ENCODE results near the gene BAD. TPM values are rescaled to one million over a fixed set of nuclear protein-coding genes. Genes with fewer than 3 reads are reported as not detected.
A peak's percentile ranks its signal among the peaks of the same experiment; 100 is the strongest.

The BAD gene
- total and polyA plus RNA-seq, 2 of the 13 experiments (the other 11 are each of a cell fraction or from before 2014, with no cell fraction given), result 17.9 to 28.5 TPM

GRCh38 chr11:64317325-64317960, 33.0 kb upstream of the BAD start, which contains the start of gene TRMT112 (continued):
- TF ChIP-seq ZBTB40 (IDR thresholded peaks at IDR 0.05), result peak; percentile 94
- TF ChIP-seq ZBTB40 (CRISPR knock-in tag; IDR thresholded peaks at IDR 0.05), result no peak; the same call in 1 of the 2 replicates
- peak; percentile 67; the same call in 1 of the 2 replicates for TF ChIP-seq HNRNPL (IDR thresholded peaks at IDR 0.05; ENCODE audit: low read depth, low read length)
- TF ChIP-seq FLYWCH1 (CRISPR knock-in tag; IDR thresholded peaks at IDR 0.05), result peak; percentile 73; the same call in 1 of the 2 replicates
- peak; percentile 61; the same call in 1 of the 2 replicates for TF ChIP-seq ARID4A (CRISPR knock-in tag; IDR thresholded peaks at IDR 0.05; ENCODE audit: borderline replicate concordance)
- peak; percentile 43; the same call in 1 of the 2 replicates for TF ChIP-seq PITX1 (CRISPR knock-in tag; IDR thresholded peaks at IDR 0.05)
- peak; percentile 93 for TF ChIP-seq CREM (IDR thresholded peaks at IDR 0.05)
- TF ChIP-seq CREM (CRISPR knock-in tag; IDR thresholded peaks at IDR 0.05), result no peak
- TF ChIP-seq PAF1 (CRISPR knock-in tag; IDR thresholded peaks at IDR 0.05), result no peak
- peak; percentile 44 for TF ChIP-seq ZMYM4 (CRISPR knock-in tag; IDR thresholded peaks at IDR 0.05)
- peak; percentile 77; the same call in 1 of the 2 replicates for TF ChIP-seq ZNF430 (CRISPR knock-in tag; IDR thresholded peaks at IDR 0.05)
- TF ChIP-seq CCAR2 (optimal IDR thresholded peaks at IDR 0.05; ENCODE audit: low read depth, low read length), result no peak
- TF ChIP-seq ZNF44 (CRISPR knock-in tag; IDR thresholded peaks at IDR 0.05), result peak; percentile 95
- TF ChIP-seq ELF3 (CRISPR knock-in tag; IDR thresholded peaks at IDR 0.05), result 0 out of 2 replicates have a peak, but pooled peaks have one; percentile 54
- TF ChIP-seq CREB1 (IDR thresholded peaks at IDR 0.05), result peak; percentile 79
- TF ChIP-seq CREB1 (CRISPR knock-in tag; IDR thresholded peaks at IDR 0.05), result peak; percentile 96
- no peak; the same call in 1 of the 2 replicates for TF ChIP-seq ZSCAN21 (CRISPR knock-in tag; IDR thresholded peaks at IDR 0.05; ENCODE audit: borderline replicate concordance)
- peak; percentile 49; the same call in 1 of the 2 replicates for TF ChIP-seq PPARG (CRISPR knock-in tag; conservative IDR thresholded peaks at IDR 0.05)
